NOMO-1 treated with DMSO at 0.1 percent for 48 hours (cell line): ENCODE data around the gene GCDH.
"Not testable (repeated sequence)": the region's sequence is repeated elsewhere in the genome, so short reads cannot be mapped to it uniquely, and the experiment has no call there.

ENCODE experiments used
- DNase-seq: peaks from one replicate; lab custom pipeline; 2025; ENCODE audit not compliant: unreplicated experiment; lab: John Stamatoyannopoulos, UW

Gene GCDH

DNA sequence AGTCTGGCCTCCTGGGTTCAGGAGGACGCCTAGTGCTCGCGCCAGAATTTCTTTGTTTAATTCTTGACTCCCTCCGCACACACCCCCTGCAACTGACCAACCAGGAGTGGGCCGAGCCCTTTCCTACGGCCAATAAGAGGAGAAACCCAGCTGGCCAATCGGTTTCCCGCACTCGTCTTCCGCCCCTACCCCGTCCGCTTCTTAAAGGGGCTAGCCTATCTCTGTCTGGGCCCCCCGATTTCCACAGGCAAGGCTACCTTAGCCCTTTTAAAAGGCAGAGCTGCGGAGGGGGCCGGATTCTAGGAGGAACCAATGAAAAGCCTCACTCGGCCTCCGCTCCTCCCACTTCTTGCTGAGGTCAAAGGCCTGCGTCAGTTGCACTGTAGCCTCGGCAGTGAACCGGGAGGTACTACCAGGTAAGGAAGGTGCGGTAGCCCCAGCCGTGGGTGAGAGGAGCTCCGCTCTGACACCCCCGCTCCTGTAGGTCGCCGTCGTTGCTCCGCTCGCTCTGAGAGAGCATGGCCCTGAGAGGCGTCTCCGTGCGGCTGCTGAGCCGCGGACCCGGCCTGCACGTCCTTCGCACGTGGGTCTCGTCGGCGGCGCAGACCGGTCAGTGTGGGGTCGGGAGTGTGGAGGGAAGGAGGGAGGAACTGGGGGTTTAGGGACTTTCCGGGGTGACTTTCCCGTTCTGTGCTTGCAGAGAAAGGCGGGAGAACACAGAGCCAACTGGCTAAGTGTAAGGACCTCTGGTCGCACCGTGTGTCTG lies at the start of gene GCDH:
GCDH (plus strand) TSS at position 374 of the 766 bp plus-strand sequence; CDS start at position 519, 145 bp downstream.
- peak; percentile 100 for DNase-seq

GRCh38 chr19:12842511-12842910 lies 48.4 kb upstream of the GCDH start:
- no peak for DNase-seq

GRCh38 chr19:12843328-12843727 lies 47.6 kb upstream of the GCDH start:
- DNase-seq = no peak

DNA sequence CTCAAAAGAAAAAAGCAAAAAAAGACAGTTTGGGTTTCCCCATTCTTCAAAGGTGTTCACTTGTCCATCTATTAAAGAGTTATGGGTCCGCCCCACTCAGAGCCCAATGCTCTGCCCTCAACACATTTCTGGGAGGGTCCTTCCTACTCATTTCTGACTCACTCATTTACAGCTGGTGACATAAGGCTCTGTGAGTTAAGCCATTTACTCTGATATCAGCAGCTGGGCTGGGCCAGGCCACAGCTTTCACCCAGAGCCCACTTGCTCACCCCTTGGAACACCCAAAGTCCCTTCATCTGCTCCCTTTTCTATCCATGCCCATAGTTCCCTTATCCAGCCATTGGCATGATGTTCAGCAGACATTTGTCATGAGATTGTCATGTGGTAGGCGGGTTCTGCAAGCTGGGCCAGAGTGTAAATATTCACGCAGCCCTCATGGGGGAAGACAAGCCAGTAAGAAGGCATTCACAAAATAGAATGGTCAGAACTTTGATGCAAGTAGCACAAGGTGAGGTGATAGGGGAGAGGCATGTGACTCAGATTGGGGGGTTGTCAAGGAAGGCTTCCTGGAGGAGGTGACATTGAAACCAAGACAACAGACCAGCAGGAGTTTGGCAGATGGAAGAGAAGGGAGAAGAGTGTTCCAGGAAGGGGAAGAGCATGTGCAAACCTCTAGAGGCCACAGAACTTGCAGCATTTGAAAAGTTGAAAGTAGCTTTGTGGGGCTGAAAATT lies 46.8 kb upstream of the GCDH start:
- no peak for DNase-seq

DNA sequence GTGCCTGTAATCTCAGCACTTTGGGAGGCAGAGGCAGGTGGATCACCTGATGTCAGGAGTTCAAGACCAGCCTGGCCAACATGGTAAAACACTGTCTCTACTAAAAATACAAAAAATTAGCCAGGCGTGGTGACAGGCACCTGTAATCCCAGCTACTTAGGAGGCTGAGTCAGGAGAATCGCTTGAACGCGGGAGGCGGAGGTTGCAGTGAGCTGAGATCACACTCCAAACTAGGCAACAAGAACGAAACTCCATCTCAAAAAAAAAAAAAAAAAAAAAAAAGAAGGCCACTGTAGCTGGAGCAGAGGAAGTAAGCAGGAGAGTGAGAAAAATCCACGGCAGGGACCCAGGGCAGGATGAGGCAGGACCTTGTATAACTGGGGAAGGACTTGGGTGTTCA lies 44.3 kb upstream of the GCDH start:
- DNase-seq = not testable (repeated sequence)

GRCh38 chr19:12847159-12848139 lies 43.5 kb upstream of the GCDH start:
- DNase-seq = peak; percentile 74

GRCh38 chr19:12856653-12857052 lies 34.3 kb upstream of the GCDH start:
- DNase-seq = no peak

DNA sequence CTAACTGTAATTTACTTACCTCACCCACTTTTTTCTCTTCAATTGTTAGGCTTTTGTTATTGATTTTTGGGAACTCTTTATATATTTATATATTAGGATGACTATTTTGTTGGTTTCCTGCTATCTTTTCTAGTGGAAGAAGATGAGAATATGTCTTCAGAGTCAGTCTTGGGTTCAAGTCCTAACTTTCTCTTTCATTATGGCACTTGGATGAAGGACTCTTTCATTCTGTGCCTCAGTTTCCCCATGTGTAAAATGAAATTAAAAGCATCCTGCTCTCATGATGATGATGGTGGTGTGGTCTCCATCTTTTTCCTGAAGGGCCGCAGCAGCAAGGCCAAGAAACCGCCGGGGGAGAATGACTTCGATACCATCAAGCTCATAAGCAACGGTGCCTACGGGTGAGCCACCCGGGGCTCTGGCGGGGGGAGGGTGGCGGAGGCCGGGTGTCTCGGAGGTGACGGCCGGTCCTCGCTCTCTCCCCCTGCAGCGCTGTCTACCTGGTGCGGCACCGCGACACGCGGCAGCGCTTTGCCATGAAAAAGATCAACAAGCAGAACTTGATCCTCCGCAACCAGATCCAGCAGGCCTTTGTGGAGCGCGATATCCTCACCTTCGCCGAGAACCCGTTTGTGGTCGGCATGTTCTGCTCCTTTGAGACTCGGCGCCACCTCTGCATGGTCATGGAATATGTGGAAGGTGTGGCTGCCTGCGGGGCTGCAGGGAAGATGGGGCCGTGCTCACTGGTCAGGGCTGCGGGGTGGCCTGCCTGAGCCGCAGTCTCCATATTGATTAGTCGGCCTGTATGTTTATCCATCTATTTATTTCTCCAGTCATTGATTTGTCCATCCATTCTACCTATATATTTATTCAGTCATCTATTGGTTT lies 32.7 kb upstream of the GCDH start:
- DNase-seq = no peak

GRCh38 chr19:12859546-12859945 lies 31.4 kb upstream of the GCDH start:
- no peak for DNase-seq

DNA sequence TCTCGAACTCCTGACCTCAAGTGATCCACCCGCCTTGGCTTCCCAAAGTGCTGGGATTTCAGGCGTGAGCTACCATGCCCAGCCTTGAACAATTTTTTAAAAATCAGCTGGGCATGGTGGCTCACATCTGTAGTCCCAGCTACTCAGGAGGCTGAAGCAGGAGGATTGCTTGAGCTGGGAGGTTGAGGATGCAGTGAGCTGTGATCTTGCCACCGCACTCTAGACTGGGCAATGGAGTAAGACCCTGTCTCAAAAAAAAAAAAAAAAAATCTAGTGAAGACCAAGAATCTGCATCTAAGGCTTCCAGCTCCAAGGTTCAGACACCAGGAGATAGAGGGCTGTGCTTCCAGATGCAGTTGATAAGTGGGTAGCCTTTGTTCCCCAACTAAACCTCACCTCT lies 26.8 kb upstream of the GCDH start:
- no peak for DNase-seq

DNA sequence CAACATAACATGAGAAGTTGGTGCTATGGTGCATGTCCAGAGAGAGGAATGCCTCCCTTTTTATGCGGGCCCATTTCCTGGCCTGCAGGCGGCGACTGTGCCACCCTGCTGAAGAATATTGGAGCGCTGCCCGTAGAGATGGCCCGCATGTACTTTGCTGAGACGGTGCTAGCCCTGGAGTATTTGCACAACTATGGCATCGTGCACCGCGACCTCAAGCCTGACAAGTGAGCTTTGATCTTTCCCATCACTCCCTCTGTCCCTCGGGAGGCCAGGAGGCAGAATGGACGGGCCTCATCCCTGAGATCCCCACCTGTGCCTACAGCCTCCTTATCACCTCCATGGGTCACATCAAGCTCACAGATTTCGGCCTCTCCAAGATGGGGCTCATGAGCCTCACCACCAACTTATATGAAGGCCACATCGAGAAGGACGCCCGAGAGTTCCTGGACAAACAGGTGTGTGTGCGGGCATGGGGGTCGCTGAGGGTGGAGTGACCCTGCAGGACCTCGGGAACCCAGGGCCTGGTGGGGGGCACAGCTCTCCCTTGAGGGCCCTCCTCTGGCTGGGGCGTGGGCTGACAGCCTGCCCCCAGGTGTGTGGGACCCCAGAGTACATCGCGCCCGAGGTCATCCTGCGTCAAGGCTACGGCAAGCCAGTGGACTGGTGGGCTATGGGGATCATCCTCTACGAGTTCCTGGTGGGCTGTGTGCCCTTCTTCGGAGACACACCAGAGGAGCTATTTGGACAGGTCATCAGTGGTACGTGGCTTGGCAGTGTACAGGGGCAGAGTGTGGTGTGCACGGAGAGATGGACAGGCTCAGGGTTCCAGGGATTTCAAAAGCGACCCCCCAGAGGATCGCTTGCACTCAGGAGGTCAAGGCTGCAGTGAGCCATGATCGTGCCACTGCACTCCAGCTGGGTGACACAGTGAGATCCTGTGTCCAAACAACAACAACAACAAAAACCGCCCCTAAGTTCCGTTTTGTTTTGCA lies 25.9 kb upstream of the GCDH start:
- peak; percentile 31 for DNase-seq

DNA sequence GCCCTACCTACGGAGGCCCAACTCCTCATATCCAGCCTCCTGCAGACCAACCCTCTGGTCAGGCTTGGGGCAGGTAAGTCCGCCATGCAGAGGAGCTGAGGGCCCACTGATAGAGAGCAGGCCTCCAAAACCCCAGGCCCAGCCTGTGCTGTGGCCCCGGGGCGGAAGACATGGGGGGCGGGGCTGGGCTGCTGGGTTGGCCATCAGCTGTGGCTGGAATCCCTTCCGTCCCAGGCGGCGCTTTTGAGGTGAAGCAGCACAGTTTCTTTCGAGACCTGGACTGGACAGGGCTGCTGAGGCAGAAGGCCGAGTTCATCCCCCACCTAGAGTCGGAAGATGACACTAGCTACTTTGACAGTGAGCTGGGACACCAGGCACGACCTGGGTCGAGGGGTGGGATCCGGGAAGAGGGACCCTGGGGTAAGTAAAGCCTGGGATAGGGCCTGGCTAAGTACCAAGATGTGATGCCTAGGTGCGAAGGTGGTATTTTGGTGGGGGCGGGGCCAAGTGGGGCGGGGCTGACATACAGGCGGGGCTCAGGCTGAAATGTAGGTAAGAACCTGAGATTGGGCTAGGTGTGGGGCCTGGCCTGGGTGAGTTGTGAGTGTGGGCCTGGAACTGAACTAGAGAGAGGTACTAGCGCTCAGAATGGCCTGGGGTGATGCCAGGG lies 25.1 kb upstream of the GCDH start:
- DNase-seq = no peak

DNA sequence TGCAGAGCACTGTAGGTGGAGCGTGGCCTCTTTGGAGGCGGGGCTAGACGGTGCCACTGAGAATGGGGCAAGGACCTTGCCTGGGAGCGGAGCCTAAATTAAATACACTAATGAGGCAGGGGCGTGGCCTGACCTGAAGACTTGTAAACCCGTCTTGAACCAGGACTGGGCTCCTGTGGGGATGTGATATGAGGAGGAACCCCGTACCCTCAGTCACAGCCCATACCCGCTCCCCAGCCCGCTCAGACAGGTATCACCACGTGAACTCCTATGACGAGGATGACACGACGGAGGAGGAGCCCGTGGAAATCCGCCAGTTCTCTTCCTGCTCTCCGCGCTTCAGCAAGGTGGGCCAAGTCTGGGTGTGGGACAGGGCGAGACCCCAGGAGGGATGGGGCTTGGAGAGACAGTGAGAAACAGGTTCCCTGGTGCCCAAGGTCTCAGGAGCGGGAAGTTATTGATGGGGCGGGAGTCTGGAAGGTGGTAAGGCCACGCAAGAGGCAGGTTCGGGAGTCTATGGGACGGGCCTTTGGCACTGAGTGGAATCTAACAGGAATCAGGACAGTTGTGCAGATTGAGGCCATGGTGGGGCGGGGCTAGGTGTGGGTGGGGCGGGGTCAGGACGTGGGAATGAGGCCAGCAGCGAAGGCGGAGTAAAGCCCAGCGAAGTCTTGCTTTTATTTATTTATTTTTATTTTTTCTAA lies 24.4 kb upstream of the GCDH start:
- no peak for DNase-seq

GRCh38 chr19:12867120-12868099 lies 23.6 kb upstream of the GCDH start:
- DNase-seq = peak; percentile 44

DNA sequence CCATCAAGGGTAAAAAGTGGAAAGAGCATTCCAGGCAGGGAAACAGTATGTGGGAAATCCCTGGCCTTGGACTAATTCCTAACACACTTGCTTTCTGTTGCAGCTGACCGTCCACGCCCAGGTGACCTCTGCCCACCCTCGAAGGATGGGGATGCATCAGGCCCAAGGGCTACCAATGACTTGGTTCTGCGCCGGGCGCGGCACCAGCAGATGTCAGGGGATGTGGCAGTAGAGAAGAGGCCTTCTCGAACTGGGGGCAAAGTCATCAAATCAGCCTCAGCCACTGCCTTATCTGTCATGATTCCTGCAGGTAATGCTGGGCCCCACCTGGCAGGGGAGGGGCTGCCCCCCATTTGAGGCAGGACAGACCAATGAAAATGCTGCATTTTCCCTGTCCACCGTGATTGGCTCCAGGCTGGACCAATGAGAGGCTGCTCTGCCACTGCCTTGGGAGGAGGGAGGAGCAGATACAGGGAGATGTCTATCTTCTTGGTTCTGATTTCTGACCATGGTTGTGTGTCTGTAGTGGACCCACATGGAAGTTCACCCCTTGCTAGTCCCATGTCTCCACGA lies 22.3 kb upstream of the GCDH start:
- no peak for DNase-seq

DNA sequence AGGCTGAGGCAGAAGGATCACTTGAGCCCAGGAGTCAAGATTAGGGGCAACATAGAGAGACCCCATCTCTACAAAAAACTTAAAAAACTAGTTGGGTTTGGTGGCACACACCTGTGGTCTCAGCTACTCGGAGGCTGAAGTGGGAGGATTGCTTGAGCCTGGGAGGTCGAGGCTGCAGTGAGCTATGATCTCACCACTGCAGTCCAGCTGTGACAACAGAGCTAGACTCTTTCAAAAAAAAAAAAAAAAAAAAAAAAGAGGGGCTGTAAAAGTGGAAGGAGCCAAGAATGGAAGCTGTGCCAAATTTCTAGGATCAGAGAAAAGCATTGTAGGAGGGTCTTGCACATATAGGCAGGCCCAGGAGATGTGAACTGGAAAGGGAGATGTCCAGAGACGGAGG lies 19.3 kb upstream of the GCDH start:
- no peak for DNase-seq
